ENCODE measurements around the gene PAGE4.

The PAGE4 gene

GRCh38 chrX:49860867-49861535 is 31.9 kb downstream of the PAGE4 start:
- H3K36me3 ChIP-seq (ENCODE audit: control insufficient read depth in 2 of 2, insufficient read depth in 2 of 2, low read length in 2 of 2) = no peaks in the 10 kb centered on the region

GRCh38 chrX:49862093-49862492 is 33.0 kb downstream of the PAGE4 start:
- H3K4me3 ChIP-seq (ENCODE audit: low read length in 2 of 2) = no peak overlapping the region
- no peaks in the 10 kb centered on the region for H3K9me3 ChIP-seq (ENCODE audit: control insufficient read depth in 2 of 2, low read length in 2 of 2)
- no peak overlapping the region for H3K9ac ChIP-seq (ENCODE audit: low read depth in 1 of 2, low read length in 2 of 2)
- peaks cover 3 to 8% of the 10 kb centered on the region in 2 donors for H3K27me3 ChIP-seq (ENCODE audit: control insufficient read depth in 2 of 2, insufficient read depth in 2 of 2, low read length in 2 of 2)
- no peaks in the 10 kb centered on the region for H3K36me3 ChIP-seq (ENCODE audit: control insufficient read depth in 2 of 2, insufficient read depth in 2 of 2, low read length in 2 of 2)
- H3K27ac ChIP-seq (ENCODE audit: low read depth in 2 of 2, low read length in 2 of 2) = no peak overlapping the region
- H3K4me1 ChIP-seq (ENCODE audit: control insufficient read depth in 2 of 2, insufficient read depth in 2 of 2, low read length in 2 of 2) = no peaks in the 10 kb centered on the region

More at GRCh38 chrX:49860867-49861535, 31.9 kb downstream of the PAGE4 start:
- H3K9me3 ChIP-seq (ENCODE audit: control insufficient read depth in 2 of 2, low read length in 2 of 2) = no peaks in the 10 kb centered on the region
- H3K27me3 ChIP-seq (ENCODE audit: control insufficient read depth in 2 of 2, insufficient read depth in 2 of 2, low read length in 2 of 2) = peaks cover 3 to 8% of the 10 kb centered on the region in 2 donors
- H3K4me1 ChIP-seq (ENCODE audit: control insufficient read depth in 2 of 2, insufficient read depth in 2 of 2, low read length in 2 of 2) = no peaks in the 10 kb centered on the region
- no peak overlapping the region for H3K4me3 ChIP-seq (ENCODE audit: low read length in 2 of 2)
- H3K9ac ChIP-seq (ENCODE audit: low read depth in 1 of 2, low read length in 2 of 2) = no peak overlapping the region
- no peak overlapping the region for H3K27ac ChIP-seq (ENCODE audit: low read depth in 2 of 2, low read length in 2 of 2)

GRCh38 chrX:49868739-49869138 is 39.6 kb downstream of the PAGE4 start:
- peaks cover 7 to 22% of the 10 kb centered on the region in 2 donors for H3K27me3 ChIP-seq (ENCODE audit: control insufficient read depth in 2 of 2, insufficient read depth in 2 of 2, low read length in 2 of 2)
- H3K9ac ChIP-seq (ENCODE audit: low read depth in 1 of 2, low read length in 2 of 2) = no peak overlapping the region
- no peak overlapping the region for H3K27ac ChIP-seq (ENCODE audit: low read depth in 2 of 2, low read length in 2 of 2)
- H3K4me3 ChIP-seq (ENCODE audit: low read length in 2 of 2) = no peak overlapping the region
- no peaks in the 10 kb centered on the region for H3K36me3 ChIP-seq (ENCODE audit: control insufficient read depth in 2 of 2, insufficient read depth in 2 of 2, low read length in 2 of 2)
- H3K4me1 ChIP-seq (ENCODE audit: control insufficient read depth in 2 of 2, insufficient read depth in 2 of 2, low read length in 2 of 2) = no peaks in the 10 kb centered on the region
- H3K9me3 ChIP-seq (ENCODE audit: control insufficient read depth in 2 of 2, low read length in 2 of 2) = no peaks in the 10 kb centered on the region

DNA sequence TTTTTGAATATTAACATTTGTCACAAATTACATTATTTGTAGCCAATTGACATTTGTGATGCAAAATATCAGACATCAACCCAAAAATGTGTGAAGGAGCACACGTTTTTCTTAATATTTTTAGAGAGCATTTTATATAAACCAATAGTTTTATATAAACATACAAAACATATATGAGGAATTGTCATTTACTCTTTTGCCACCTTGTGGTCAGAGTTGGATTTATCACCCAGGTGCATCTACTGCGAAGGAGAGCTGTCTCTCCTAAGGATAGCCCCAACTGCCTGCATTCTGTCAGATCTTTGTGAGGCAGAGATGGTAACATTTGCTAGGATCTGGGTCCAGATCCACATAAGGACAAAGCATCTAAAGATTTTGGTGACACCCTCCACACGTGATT is 47.6 kb downstream of the PAGE4 start:
- H3K36me3 ChIP-seq (ENCODE audit: control insufficient read depth in 2 of 2, insufficient read depth in 2 of 2, low read length in 2 of 2) = no peaks in the 10 kb centered on the region
- H3K27ac ChIP-seq (ENCODE audit: low read depth in 2 of 2, low read length in 2 of 2) = no peak overlapping the region
- H3K4me3 ChIP-seq (ENCODE audit: low read length in 2 of 2) = no peak overlapping the region
- peaks cover 5 to 9% of the 10 kb centered on the region in 2 donors for H3K4me1 ChIP-seq (ENCODE audit: control insufficient read depth in 2 of 2, insufficient read depth in 2 of 2, low read length in 2 of 2)
- no peaks in the 10 kb centered on the region for H3K9me3 ChIP-seq (ENCODE audit: control insufficient read depth in 2 of 2, low read length in 2 of 2)
- H3K27me3 ChIP-seq (ENCODE audit: control insufficient read depth in 2 of 2, insufficient read depth in 2 of 2, low read length in 2 of 2) = peaks cover 0 to 6% of the 10 kb centered on the region in 2 donors
- no peak overlapping the region for H3K9ac ChIP-seq (ENCODE audit: low read depth in 1 of 2, low read length in 2 of 2)

- Histone ChIP-seq H3K36me3 (ENCODE audit: control insufficient read depth in 2 of 2, insufficient read depth in 2 of 2, low read length in 2 of 2) (no peaks in the 10 kb centered on the region), H3K27me3 (ENCODE audit: control insufficient read depth in 2 of 2, insufficient read depth in 2 of 2, low read length in 2 of 2) (no peaks in the 10 kb centered on the region), H3K9me3 (ENCODE audit: control insufficient read depth in 2 of 2, low read length in 2 of 2) (no peaks in the 10 kb centered on the region), H3K9ac (ENCODE audit: low read depth in 1 of 2, low read length in 2 of 2) (no peak overlapping the region), H3K4me1 (ENCODE audit: control insufficient read depth in 2 of 2, insufficient read depth in 2 of 2, low read length in 2 of 2) (peaks cover 5 to 9% of the 10 kb centered on the region in 2 donors), H3K4me3 (ENCODE audit: low read length in 2 of 2) (no peak overlapping the region), H3K27ac (ENCODE audit: low read depth in 2 of 2, low read length in 2 of 2) (no peak overlapping the region)
Observed at GRCh38 chrX:49877397-49878101, 48.4 kb downstream of the PAGE4 start.

DNA sequence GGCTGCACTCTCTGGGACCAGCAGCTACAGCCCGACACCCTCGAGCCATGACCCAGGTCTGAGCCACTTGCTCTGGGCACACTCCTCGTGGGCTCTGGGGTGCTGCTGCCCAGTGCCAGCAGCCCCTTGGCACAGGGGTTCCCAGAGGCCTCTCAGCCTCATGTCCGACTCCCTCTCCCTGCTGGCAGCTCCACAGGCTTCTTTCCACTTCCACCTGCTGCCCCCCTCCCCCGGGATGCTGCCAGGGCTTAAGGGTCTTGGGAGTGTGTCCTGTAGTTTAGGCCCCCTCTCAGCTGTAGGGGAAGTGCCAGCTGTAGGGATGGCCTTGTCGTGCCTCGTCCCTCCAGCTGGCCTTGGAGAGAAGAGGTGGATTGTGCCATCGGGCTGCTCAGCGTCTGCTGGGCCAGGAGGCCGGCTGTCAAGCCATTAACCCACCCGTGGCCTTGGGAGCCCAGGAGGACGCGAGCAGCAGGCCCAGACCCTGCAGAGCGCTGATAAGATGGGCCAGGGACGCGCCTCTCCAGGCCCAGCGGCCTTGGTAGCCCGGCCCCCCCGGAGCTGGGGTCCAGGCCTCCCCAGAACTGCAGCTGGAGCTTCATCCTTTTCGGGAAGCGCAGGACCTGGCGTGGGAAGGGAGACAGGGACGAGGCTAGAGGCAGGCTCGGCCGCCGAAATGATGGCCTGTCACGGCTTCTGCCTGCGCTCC is 49.2 kb downstream of the PAGE4 start:
- Histone ChIP-seq H3K4me1 (ENCODE audit: control insufficient read depth in 2 of 2, insufficient read depth in 2 of 2, low read length in 2 of 2) (peaks cover 5 to 9% of the 10 kb centered on the region in 2 donors), H3K27ac (ENCODE audit: low read depth in 2 of 2, low read length in 2 of 2) (peak overlapping the region; percentile 55 to 68), H3K9me3 (ENCODE audit: control insufficient read depth in 2 of 2, low read length in 2 of 2) (no peaks in the 10 kb centered on the region), H3K27me3 (ENCODE audit: control insufficient read depth in 2 of 2, insufficient read depth in 2 of 2, low read length in 2 of 2) (no peaks in the 10 kb centered on the region), H3K9ac (ENCODE audit: low read depth in 1 of 2, low read length in 2 of 2) (peak overlapping the region in 1 of 2 donors; percentile 53), H3K36me3 (ENCODE audit: control insufficient read depth in 2 of 2, insufficient read depth in 2 of 2, low read length in 2 of 2) (no peaks in the 10 kb centered on the region), H3K4me3 (ENCODE audit: low read length in 2 of 2) (peak overlapping the region; percentile 67 to 72)

GRCh38 chrX:49878834-49879655 is 49.9 kb downstream of the PAGE4 start, which contains the start of gene USP27X:
USP27X (plus strand) TSS chrX:49879484; CDS start chrX:49880308, 824 bp downstream.
- H3K4me1 ChIP-seq (ENCODE audit: control insufficient read depth in 2 of 2, insufficient read depth in 2 of 2, low read length in 2 of 2) = peaks cover 5 to 9% of the 10 kb centered on the region in 2 donors
- peak within 1 kb of the TSS in 1 of 2 donors; percentile 53 for H3K9ac ChIP-seq (ENCODE audit: low read depth in 1 of 2, low read length in 2 of 2)

DNA sequence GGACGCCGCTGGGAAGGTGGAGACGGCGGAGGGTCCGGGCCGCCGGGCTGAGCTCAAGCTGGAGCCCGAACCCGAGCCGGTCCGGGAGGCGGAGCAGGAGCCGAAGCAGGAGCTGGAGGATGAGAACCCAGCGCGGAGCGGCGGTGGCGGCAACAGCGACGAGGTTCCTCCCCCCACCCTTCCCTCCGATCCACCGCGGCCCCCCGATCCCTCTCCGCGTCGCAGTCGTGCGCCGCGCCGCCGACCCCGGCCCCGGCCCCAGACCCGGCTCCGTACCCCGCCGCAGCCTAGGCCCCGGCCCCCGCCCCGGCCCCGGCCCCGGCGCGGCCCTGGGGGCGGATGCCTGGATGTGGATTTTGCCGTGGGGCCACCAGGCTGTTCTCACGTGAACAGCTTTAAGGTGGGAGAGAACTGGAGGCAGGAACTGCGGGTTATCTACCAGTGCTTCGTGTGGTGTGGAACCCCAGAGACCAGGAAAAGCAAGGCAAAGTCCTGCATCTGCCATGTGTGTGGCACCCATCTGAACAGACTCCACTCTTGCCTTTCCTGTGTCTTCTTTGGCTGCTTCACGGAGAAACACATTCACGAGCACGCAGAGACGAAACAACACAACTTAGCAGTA is 50.7 kb downstream of the PAGE4 start:
- Histone ChIP-seq H3K36me3 (ENCODE audit: control insufficient read depth in 2 of 2, insufficient read depth in 2 of 2, low read length in 2 of 2) (no peaks in the 10 kb centered on the region), H3K4me1 (ENCODE audit: control insufficient read depth in 2 of 2, insufficient read depth in 2 of 2, low read length in 2 of 2) (peaks cover 5 to 9% of the 10 kb centered on the region in 2 donors), H3K4me3 (ENCODE audit: low read length in 2 of 2) (peak overlapping the region; percentile 72), H3K27me3 (ENCODE audit: control insufficient read depth in 2 of 2, insufficient read depth in 2 of 2, low read length in 2 of 2) (no peaks in the 10 kb centered on the region), H3K27ac (ENCODE audit: low read depth in 2 of 2, low read length in 2 of 2) (peak overlapping the region; percentile 55 to 68), H3K9ac (ENCODE audit: low read depth in 1 of 2, low read length in 2 of 2) (peak overlapping the region in 1 of 2 donors; percentile 36), H3K9me3 (ENCODE audit: control insufficient read depth in 2 of 2, low read length in 2 of 2) (no peaks in the 10 kb centered on the region)

More at GRCh38 chrX:49878834-49879655, 49.9 kb downstream of the PAGE4 start, which contains the start of gene USP27X:
- peak within 1 kb of the TSS; percentile 55 to 68 for H3K27ac ChIP-seq (ENCODE audit: low read depth in 2 of 2, low read length in 2 of 2)
- H3K4me3 ChIP-seq (ENCODE audit: low read length in 2 of 2) = peak within 1 kb of the TSS; percentile 72
- H3K27me3 ChIP-seq (ENCODE audit: control insufficient read depth in 2 of 2, insufficient read depth in 2 of 2, low read length in 2 of 2) = no peaks in the 10 kb centered on the region
- H3K36me3 ChIP-seq (ENCODE audit: control insufficient read depth in 2 of 2, insufficient read depth in 2 of 2, low read length in 2 of 2) = no peaks in the 10 kb centered on the region
- no peaks in the 10 kb centered on the region for H3K9me3 ChIP-seq (ENCODE audit: control insufficient read depth in 2 of 2, low read length in 2 of 2)

DNA sequence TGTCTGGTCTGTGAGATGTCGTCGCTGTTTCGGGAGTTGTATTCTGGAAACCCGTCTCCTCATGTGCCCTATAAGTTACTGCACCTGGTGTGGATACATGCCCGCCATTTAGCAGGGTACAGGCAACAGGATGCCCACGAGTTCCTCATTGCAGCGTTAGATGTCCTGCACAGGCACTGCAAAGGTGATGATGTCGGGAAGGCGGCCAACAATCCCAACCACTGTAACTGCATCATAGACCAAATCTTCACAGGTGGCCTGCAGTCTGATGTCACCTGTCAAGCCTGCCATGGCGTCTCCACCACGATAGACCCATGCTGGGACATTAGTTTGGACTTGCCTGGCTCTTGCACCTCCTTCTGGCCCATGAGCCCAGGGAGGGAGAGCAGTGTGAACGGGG is 51.6 kb downstream of the PAGE4 start:
- peak overlapping the region in 1 of 2 donors; percentile 72 for H3K4me3 ChIP-seq (ENCODE audit: low read length in 2 of 2)
- H3K9ac ChIP-seq (ENCODE audit: low read depth in 1 of 2, low read length in 2 of 2) = no peak overlapping the region
- peaks cover 5 to 9% of the 10 kb centered on the region in 2 donors for H3K4me1 ChIP-seq (ENCODE audit: control insufficient read depth in 2 of 2, insufficient read depth in 2 of 2, low read length in 2 of 2)
- H3K36me3 ChIP-seq (ENCODE audit: control insufficient read depth in 2 of 2, insufficient read depth in 2 of 2, low read length in 2 of 2) = no peaks in the 10 kb centered on the region
- no peaks in the 10 kb centered on the region for H3K9me3 ChIP-seq (ENCODE audit: control insufficient read depth in 2 of 2, low read length in 2 of 2)
- H3K27ac ChIP-seq (ENCODE audit: low read depth in 2 of 2, low read length in 2 of 2) = no peak overlapping the region
- no peaks in the 10 kb centered on the region for H3K27me3 ChIP-seq (ENCODE audit: control insufficient read depth in 2 of 2, insufficient read depth in 2 of 2, low read length in 2 of 2)

Data from mucosa of rectum (tissue), 2 donors.